Smooth muscle cell (in vitro differentiated cells): ENCODE data around the gene ADGRV1. TPM values are rescaled to one million over a fixed set of nuclear protein-coding genes. Genes with fewer than 3 reads are reported as not detected.

Experiments
- DNase-seq: peaks from one replicate; lab custom pipeline; 2025; ENCODE audit not compliant: unreplicated experiment; lab: John Stamatoyannopoulos, UW
- H2AFZ ChIP-seq: fragments of 200-600 bp; sonication (generic); 2 replicates; pipeline ENCODE4 v1.6.0; 2016; ENCODE audit warnings: antibody characterized with exemption, low read depth, mild to moderate bottlenecking
- H3F3A ChIP-seq: fragments of 200-600 bp; sonication (generic); 2 replicates; pipeline ENCODE4 v1.6.0; 2017; ENCODE audit warnings: antibody characterized with exemption, low read depth
- H3K27ac ChIP-seq: fragments of 200-600 bp; sonication (generic); 2 replicates; pipeline ENCODE4 v1.5.1; 2016; ENCODE audit warnings: low read depth, mild to moderate bottlenecking
- H3K27me3 ChIP-seq: fragments of 200-600 bp; sonication (generic); 2 replicates; pipeline ENCODE4 v1.6.1; 2016; ENCODE audit warnings: low read depth, mild to moderate bottlenecking
- H3K36me3 ChIP-seq: fragments of 200-600 bp; sonication (generic); 2 replicates; pipeline ENCODE4 v1.5.1; 2016; ENCODE audit warnings: low read depth
- H3K4me1 ChIP-seq: fragments of 200-600 bp; sonication (generic); 2 replicates; pipeline ENCODE4 v1.5.1; 2016; ENCODE audit warnings: low read depth
- H3K4me2 ChIP-seq: fragments of 200-600 bp; sonication (generic); 2 replicates; pipeline ENCODE4 v1.6.0; 2016; ENCODE audit warnings: mild to moderate bottlenecking
- H3K4me3 ChIP-seq: fragments of 200-600 bp; sonication (generic); 2 replicates; pipeline ENCODE4 v1.5.1; 2016; ENCODE audit warnings: mild to moderate bottlenecking
- H3K79me2 ChIP-seq: fragments of 200-600 bp; sonication (generic); 2 replicates; pipeline ENCODE4 v1.6.0; 2016; ENCODE audit warnings: low read depth, mild to moderate bottlenecking
- H3K9ac ChIP-seq: fragments of 200-600 bp; sonication (generic); 2 replicates; pipeline ENCODE4 v1.6.0; 2016; ENCODE audit warnings: low read depth
- H3K9me3 ChIP-seq: fragments of 200-600 bp; sonication (generic); replicated peaks from 2 replicates; pipeline ENCODE4 v1.5.1; 2016; ENCODE audit warnings: low read depth
- H4K20me1 ChIP-seq: fragments of 200-600 bp; sonication (generic); 2 replicates; pipeline ENCODE4 v1.6.0; 2016; ENCODE audit warnings: low read depth
- WGBS: methylation state at CpG from one replicate; pipeline ENCODE4 v1.1.7; 2016; ENCODE audit warnings: low lambda C conversion rate; 5-methylcytosine and 5-hydroxymethylcytosine counted together
- polyA plus RNA-seq: library from polyadenylated mRNA; unstranded; fragments of >200 nt; fragmentation: Nextera tagmentation; extraction: Ambion mirVana; gene quantifications from 2 replicates; pipeline ENCODE4 v1.2.1, GENCODE V29; 2016
- total RNA-seq: library from RNA; depleted of rRNA; stranded (reverse); fragments of >200 nt; gene quantifications from 2 replicates; pipeline ENCODE4 v1.2.3, GENCODE V29; 2014
- TF ChIP-seq, protein P1 (sequence below): fragments of 200-600 bp; sonication (generic); IDR thresholded peaks from 2 replicates; pipeline ENCODE4 v1.5.1; 2017; ENCODE audit warnings: borderline replicate concordance, mild to moderate bottlenecking, antibody characterized with exemption; ENCODE audit not compliant: insufficient read depth, poor library complexity, severe bottlenecking

The ADGRV1 gene
- total and polyA plus RNA-seq, 2 experiments from 2014 or later: 16.8 to 17.7 TPM

DNA sequence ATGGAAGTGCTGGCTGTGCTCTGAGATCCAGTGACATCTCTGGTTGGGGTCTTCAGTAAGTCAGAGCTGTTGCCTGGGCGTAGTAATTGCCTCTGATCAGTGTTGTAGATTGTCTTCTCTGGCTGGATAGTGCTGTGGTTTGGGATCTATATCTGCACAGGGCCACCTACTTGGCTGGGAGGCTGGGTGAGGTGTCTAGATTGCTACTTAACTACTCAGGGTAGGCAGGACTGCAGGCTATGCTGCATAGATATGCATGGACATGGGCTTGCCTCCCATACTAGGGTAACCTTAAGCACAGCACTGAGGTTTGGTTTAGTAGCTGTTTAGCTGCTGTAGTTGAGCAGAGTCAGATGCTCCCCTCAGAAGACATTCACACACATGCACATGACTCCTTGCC is 181.0 kb downstream of the ADGRV1 start:
- no peak for DNase-seq
- Histone ChIP-seq H3K27ac (no peak overlapping the region), H4K20me1 (no peaks in the 10 kb centered on the region), H3K79me2 (no peaks in the 10 kb centered on the region), H3K4me1 (no peaks in the 10 kb centered on the region), H3K36me3 (no peaks in the 10 kb centered on the region), H3F3A (no peaks in the 10 kb centered on the region), H3K4me3 (no peak overlapping the region), H3K9me3 (no peaks in the 10 kb centered on the region), H3K27me3 (no peaks in the 10 kb centered on the region), H3K4me2 (no peak overlapping the region), H3K9ac (no peak overlapping the region), H2AFZ (no peak overlapping the region)
- 82% methylated on average over 1 of the region's 1 CpG for WGBS
- TF ChIP-seq, protein P1, sequence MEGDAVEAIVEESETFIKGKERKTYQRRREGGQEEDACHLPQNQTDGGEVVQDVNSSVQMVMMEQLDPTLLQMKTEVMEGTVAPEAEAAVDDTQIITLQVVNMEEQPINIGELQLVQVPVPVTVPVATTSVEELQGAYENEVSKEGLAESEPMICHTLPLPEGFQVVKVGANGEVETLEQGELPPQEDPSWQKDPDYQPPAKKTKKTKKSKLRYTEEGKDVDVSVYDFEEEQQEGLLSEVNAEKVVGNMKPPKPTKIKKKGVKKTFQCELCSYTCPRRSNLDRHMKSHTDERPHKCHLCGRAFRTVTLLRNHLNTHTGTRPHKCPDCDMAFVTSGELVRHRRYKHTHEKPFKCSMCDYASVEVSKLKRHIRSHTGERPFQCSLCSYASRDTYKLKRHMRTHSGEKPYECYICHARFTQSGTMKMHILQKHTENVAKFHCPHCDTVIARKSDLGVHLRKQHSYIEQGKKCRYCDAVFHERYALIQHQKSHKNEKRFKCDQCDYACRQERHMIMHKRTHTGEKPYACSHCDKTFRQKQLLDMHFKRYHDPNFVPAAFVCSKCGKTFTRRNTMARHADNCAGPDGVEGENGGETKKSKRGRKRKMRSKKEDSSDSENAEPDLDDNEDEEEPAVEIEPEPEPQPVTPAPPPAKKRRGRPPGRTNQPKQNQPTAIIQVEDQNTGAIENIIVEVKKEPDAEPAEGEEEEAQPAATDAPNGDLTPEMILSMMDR: no peak

DNA sequence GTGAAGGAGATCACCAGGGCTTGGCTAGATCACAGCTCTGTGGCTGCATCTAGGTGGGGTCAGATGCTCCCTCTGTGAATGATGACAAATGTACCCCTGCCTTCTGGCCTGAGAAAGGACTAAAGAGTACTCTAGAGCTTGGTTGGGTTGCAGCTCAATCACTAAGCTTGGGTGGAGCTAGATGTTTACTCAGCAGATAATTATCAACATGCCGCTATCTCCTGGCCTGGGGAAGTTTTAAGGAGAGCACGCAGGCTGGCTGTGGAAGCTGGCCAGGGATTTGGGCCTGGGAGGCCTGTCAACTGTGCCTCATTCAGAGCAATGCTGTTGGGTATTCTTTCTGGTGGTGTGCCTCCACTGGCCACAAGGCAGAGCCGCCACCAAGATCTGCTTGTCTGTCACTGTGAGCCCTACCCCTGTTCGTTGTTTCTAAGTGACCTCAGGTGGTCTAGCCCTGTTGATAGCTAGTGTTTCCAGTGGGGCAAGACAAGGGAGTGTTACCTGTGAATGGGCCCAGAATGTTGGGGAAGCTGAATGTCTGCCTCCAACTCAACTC is 181.7 kb downstream of the ADGRV1 start:
- no peaks in the 10 kb centered on the region for H3K9me3 ChIP-seq
- 72% methylated on average over 4 of the region's 4 CpGs for WGBS
- H4K20me1 ChIP-seq: no peaks in the 10 kb centered on the region
- no peaks in the 10 kb centered on the region for H3K36me3 ChIP-seq
- H3K9ac ChIP-seq: no peak overlapping the region
- H3K4me1 ChIP-seq: no peaks in the 10 kb centered on the region
- no peaks in the 10 kb centered on the region for H3F3A ChIP-seq
- H3K27me3 ChIP-seq: no peaks in the 10 kb centered on the region
- no peaks in the 10 kb centered on the region for H3K79me2 ChIP-seq
- H3K27ac ChIP-seq: no peak overlapping the region
- no peak overlapping the region for H3K4me3 ChIP-seq
- H3K4me2 ChIP-seq: no peak overlapping the region
- TF ChIP-seq, protein P1: no peak
- DNase-seq: no peak
- no peak overlapping the region for H2AFZ ChIP-seq

DNA sequence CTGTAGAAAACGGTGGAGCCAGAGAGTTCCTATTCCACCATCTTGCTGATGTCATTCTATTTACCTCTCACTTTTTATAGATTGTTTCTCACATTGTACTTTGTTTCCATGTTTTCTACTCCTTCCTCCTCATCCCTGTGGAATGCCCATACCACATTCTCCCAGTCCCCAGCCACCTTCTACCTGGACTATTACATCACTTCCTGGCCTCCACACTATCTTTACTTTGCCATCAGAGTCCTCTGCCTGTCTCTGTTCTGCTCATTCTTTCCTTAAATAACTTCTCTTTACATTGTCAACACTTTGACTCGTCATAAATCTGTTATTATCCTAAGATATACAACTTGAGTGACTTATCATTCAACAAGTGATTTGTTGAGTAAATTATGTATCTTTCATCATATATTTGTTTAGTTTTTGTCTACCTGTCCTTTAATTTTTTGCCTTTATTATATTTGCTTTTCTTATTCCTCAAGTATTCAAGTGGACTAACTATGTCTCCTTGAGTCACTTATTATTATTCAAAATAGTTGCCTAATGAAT is 182.5 kb downstream of the ADGRV1 start:
- Histone ChIP-seq H3K27ac (no peak overlapping the region), H3K9ac (no peak overlapping the region), H3K9me3 (no peaks in the 10 kb centered on the region), H3K79me2 (no peaks in the 10 kb centered on the region), H2AFZ (no peak overlapping the region), H3K4me3 (no peak overlapping the region), H3K4me1 (no peaks in the 10 kb centered on the region), H3K27me3 (no peaks in the 10 kb centered on the region), H3K36me3 (no peaks in the 10 kb centered on the region), H3K4me2 (no peak overlapping the region), H3F3A (no peaks in the 10 kb centered on the region), H4K20me1 (no peaks in the 10 kb centered on the region)
- 76% methylated on average over 2 of the region's 2 CpGs for WGBS
- no peak for DNase-seq
- TF ChIP-seq, protein P1: no peak

DNA sequence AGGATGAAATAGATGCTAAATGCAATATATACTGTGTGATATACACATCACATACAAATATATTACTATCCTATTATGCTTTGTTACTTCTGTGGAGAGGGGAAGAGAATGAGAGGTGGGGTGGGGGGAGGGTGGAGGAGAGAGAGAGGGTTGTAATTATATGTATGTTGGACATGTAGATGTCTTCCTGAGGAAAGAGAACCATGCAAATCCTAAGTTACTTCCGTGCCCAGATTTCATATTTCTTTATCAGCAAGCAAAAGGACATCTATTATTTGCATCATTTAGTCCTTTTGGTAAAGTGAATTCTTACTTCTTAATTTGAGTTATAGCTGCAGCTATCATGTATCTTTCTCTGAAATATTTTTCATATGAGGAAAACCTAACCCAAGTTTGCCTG is 187.5 kb downstream of the ADGRV1 start:
- no peaks in the 10 kb centered on the region for H3K27me3 ChIP-seq
- H2AFZ ChIP-seq: no peak overlapping the region
- TF ChIP-seq, protein P1: no peak
- no peaks in the 10 kb centered on the region for H3F3A ChIP-seq
- H3K27ac ChIP-seq: no peak overlapping the region
- no peaks in the 10 kb centered on the region for H3K9me3 ChIP-seq
- peaks cover 8% of the 10 kb centered on the region for H3K4me1 ChIP-seq
- H3K79me2 ChIP-seq: no peaks in the 10 kb centered on the region
- no peaks in the 10 kb centered on the region for H4K20me1 ChIP-seq
- H3K4me3 ChIP-seq: no peak overlapping the region
- 100% methylated on average over 1 of the region's 1 CpG for WGBS
- H3K9ac ChIP-seq: no peak overlapping the region
- DNase-seq: no peak
- H3K36me3 ChIP-seq: no peaks in the 10 kb centered on the region
- H3K4me2 ChIP-seq: no peak overlapping the region
